ENCODE results near the gene CHST9. TPM values are rescaled to one million over a fixed set of nuclear protein-coding genes. Genes with fewer than 3 reads are reported as not detected.

Gene CHST9
- total and polyA plus RNA-seq, 2 of the 13 experiments (the other 11 are each of a cell fraction or from before 2014, with no cell fraction given), result 3.2 to 9.6 TPM

DNA sequence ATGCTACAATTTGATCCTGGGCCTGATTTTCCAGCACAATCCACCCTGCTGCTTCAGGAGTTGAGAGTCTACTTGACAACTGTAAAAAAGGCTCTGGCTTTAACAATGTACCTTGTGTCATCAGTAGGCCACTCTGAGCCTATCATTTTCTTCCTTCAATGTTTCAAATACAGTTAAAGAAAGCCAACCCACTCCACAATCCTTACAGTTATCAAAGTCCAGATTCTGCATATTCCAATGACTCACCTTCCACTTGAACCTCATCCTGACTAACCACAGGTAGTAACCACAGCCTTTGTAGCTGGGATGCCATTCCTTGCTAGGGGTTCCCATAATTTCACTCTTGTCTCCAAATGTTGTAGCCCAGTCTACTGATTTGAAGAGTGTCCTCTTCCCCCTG, 284.1 kb downstream of the CHST9 start (continued):
- TF ChIP-seq TAF15 (IDR thresholded peaks at IDR 0.05; ENCODE audit: low read depth, low read length, poor library complexity, severe bottlenecking) (no peak), MAF1 (CRISPR knock-in tag; IDR thresholded peaks at IDR 0.05; ENCODE audit: borderline replicate concordance) (no peak)
- TF ChIP-seq, protein P1, sequence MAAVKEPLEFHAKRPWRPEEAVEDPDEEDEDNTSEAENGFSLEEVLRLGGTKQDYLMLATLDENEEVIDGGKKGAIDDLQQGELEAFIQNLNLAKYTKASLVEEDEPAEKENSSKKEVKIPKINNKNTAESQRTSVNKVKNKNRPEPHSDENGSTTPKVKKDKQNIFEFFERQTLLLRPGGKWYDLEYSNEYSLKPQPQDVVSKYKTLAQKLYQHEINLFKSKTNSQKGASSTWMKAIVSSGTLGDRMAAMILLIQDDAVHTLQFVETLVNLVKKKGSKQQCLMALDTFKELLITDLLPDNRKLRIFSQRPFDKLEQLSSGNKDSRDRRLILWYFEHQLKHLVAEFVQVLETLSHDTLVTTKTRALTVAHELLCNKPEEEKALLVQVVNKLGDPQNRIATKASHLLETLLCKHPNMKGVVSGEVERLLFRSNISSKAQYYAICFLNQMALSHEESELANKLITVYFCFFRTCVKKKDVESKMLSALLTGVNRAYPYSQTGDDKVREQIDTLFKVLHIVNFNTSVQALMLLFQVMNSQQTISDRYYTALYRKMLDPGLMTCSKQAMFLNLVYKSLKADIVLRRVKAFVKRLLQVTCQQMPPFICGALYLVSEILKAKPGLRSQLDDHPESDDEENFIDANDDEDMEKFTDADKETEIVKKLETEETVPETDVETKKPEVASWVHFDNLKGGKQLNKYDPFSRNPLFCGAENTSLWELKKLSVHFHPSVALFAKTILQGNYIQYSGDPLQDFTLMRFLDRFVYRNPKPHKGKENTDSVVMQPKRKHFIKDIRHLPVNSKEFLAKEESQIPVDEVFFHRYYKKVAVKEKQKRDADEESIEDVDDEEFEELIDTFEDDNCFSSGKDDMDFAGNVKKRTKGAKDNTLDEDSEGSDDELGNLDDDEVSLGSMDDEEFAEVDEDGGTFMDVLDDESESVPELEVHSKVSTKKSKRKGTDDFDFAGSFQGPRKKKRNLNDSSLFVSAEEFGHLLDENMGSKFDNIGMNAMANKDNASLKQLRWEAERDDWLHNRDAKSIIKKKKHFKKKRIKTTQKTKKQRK (IDR thresholded peaks at IDR 0.05; ENCODE audit: low read length), result no peak

DNA sequence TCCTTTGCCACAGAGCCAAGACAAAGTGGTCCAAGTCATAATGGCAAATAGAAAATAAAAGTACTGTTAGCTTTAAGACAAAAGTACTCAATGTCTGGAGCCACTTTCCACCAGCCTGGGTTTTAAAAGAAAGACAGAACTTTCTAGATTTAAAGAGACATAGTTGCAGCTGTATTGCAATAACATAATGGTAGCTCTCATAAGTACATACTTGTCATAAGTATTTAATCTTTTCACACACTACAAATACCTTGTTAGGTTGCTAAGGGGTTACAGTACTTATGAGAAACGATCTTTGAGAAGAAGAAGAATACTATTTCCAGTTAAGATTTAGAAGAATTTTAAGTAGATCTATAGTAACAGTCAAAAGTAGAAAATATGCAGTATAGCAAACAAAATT, 290.7 kb downstream of the CHST9 start:
- no peaks in the 10 kb centered on the region for H4K20me1 ChIP-seq (ENCODE audit: insufficient read depth, low read length)
- no peak overlapping the region for H3K4me2 ChIP-seq (ENCODE audit: low read depth, low read length)
- H3K79me2 ChIP-seq (ENCODE audit: insufficient read depth, low read length), result no peaks in the 10 kb centered on the region
- no peak for DNase-seq (ENCODE audit: low spot score)
- H3K9me3 ChIP-seq (ENCODE audit: low read length), result no peaks in the 10 kb centered on the region
- H2AFZ ChIP-seq (ENCODE audit: low read length), result no peak overlapping the region
- no peak for TF ChIP-seq IRX3 (CRISPR knock-in tag; IDR thresholded peaks at IDR 0.05; ENCODE audit: borderline replicate concordance, low read depth)
- TF ChIP-seq ZFYVE20 (CRISPR knock-in tag; IDR thresholded peaks at IDR 0.05; ENCODE audit: borderline replicate concordance, low read depth), result no peak
- TF ChIP-seq TOPORS (CRISPR knock-in tag; IDR thresholded peaks at IDR 0.05), result no peak
- TF ChIP-seq, protein P2, sequence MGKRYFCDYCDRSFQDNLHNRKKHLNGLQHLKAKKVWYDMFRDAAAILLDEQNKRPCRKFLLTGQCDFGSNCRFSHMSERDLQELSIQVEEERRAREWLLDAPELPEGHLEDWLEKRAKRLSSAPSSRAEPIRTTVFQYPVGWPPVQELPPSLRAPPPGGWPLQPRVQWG (CRISPR knock-in tag; IDR thresholded peaks at IDR 0.05; ENCODE audit: borderline replicate concordance, low read depth), result no peak
- no peaks in the 10 kb centered on the region; a peak in 1 of 5 replicates for H3K27me3 ChIP-seq (ENCODE audit: control insufficient read depth in 1 of 2, insufficient read depth in 2 of 2, low read length in 2 of 2)
- ATAC-seq, result no peak
- H3K4me3 ChIP-seq (replicated peaks in 1 of 3; ENCODE audit: insufficient read depth in 1 of 3, low read depth in 2 of 3, low read length in 3 of 3), result no peak overlapping the region
- POLR2A ChIA-PET, result no interaction called here
- CTCF ChIA-PET (ENCODE audit: low intra/inter-chr PET ratio, low total read pairs), result no interaction called here
- no TSS peak for BruUV-seq (replicated peaks)
- no peaks in the 10 kb centered on the region for H3K36me3 ChIP-seq (replicated peaks in 1 of 2; ENCODE audit: control insufficient read depth in 1 of 2, insufficient read depth in 2 of 2, low read length in 2 of 2)
- 0% methylated on average over 1 of the region's 1 CpG for WGBS (ENCODE audit: low lambda C conversion rate)
- intact Hi-C loops (cut with micrococcal nuclease; ENCODE audit: unreplicated experiment), result no loop called here
- no peak overlapping the region for H3K27ac ChIP-seq (ENCODE audit: extremely low read length, insufficient read depth, low read length)
- no peak for FAIRE-seq
- no peak overlapping the region for H3K9ac ChIP-seq (ENCODE audit: insufficient read depth, low read depth, low read length)
- in situ Hi-C loops (cut with HindIII; ENCODE audit: extremely low pct_ligation_motif_present, low pct_unique_long_range_greater_than_20kb), result no loop called here
- H3K4me1 ChIP-seq (ENCODE audit: insufficient read depth, low read length), result no peaks in the 10 kb centered on the region
